ENCODE data around the gene RNF103. TPM values are rescaled to one million over a fixed set of nuclear protein-coding genes. Genes with fewer than 3 reads are reported as not detected.

RNF103 gene
- total RNA-seq, 2 donors from 2014 or later: 16.2 to 44.4 TPM

DNA sequence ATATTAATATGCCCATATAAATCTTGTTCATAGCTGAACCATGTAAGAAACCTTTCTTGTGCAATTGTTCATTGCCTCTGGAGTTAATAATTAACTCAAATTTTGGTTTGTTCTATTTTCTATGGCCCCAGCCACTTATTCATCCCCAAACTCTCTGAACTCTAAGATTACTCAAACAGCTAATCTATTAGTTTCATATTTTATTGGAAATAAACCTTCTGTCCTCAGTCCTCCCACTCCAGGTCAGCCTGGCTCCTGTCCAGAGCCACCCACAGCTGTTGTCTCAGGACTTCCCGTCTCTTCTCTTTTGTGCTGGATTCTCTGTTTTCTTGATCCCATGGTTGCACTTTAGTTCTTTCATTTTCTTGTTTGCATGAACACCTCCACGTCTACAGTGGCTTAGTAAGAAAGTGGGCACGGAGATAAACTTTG is 4.4 kb upstream of the RNF103 start:
- DNase-seq: peak in 3 of 4 donors; percentile 15 to 43 (median 32)
- Histone ChIP-seq H3K27me3 (no peaks in the 10 kb centered on the region), H3K4me1 (peaks cover 43% of the 10 kb centered on the region), H3K4me3 (no peak overlapping the region), H3K36me3 (replicated peaks in 1 of 2; ENCODE audit: insufficient read depth in 1 of 2, low read depth in 2 of 2) (no peaks in the 10 kb centered on the region), H3K27ac (peak overlapping the region in 2 of 4 donors; percentile 17 to 66), H3K9me3 (no peaks in the 10 kb centered on the region)
- WGBS, 2 donors: 45 to 46% methylated on average over 3 of the region's 3 CpGs
- TF ChIP-seq CTCF (IDR thresholded peaks at IDR 0.05) (no peak), POLR2A (IDR thresholded peaks at IDR 0.05) (no peak)
- ATAC-seq: no peak
- intact Hi-C loops (cut with DNase I): no loop called here

GRCh38 chr2:86627550-86627949 is 3.9 kb upstream of the RNF103 start:
- 97 to 98% methylated on average over 3 of the region's 3 CpGs for WGBS, 2 donors
- Histone ChIP-seq H3K4me3 (no peak overlapping the region), H3K27me3 (no peaks in the 10 kb centered on the region), H3K4me1 (peaks cover 38% of the 10 kb centered on the region), H3K27ac (no peak overlapping the region), H3K9me3 (no peaks in the 10 kb centered on the region), H3K36me3 (replicated peaks in 1 of 2; ENCODE audit: insufficient read depth in 1 of 2, low read depth in 2 of 2) (no peaks in the 10 kb centered on the region)
- ATAC-seq (no peak), DNase-seq (no peak)
- intact Hi-C loops (cut with DNase I): no loop called here
- no peak for TF ChIP-seq POLR2A (IDR thresholded peaks at IDR 0.05)
- no peak for TF ChIP-seq CTCF (IDR thresholded peaks at IDR 0.05)

DNA sequence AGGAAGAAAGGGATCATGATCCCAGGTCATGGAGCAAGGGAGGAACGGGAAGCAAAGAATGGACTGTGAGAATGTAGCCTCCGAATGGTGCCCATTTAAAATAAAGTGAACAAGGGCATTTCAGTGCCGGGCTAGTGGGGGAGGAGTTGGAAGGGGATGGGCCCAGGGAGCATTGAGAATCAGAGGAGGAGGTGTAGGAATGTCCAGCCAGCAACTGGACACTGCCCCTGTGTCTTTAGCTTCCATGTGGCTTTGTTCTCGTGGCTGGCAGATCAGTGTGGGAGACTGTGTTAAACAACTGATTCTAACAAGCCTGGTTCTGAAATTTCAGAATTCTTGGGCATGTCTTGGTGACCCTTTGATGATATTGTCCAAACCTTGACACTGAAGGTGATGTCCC is 1.4 kb upstream of the RNF103 start:
- H3K4me1 ChIP-seq: peaks cover 29% of the 10 kb centered on the region
- no peak for ATAC-seq
- no peak overlapping the region for H3K27ac ChIP-seq
- no peaks in the 10 kb centered on the region for H3K36me3 ChIP-seq (replicated peaks in 1 of 2; ENCODE audit: insufficient read depth in 1 of 2, low read depth in 2 of 2)
- no peak overlapping the region for H3K4me3 ChIP-seq
- 84 to 87% methylated on average over 4 of the region's 4 CpGs for WGBS, 2 donors
- intact Hi-C loops (cut with DNase I): no loop called here
- no peaks in the 10 kb centered on the region for H3K9me3 ChIP-seq
- TF ChIP-seq POLR2A (IDR thresholded peaks at IDR 0.05) (no peak), CTCF (IDR thresholded peaks at IDR 0.05) (no peak)
- no peak for DNase-seq
- H3K27me3 ChIP-seq: no peaks in the 10 kb centered on the region

GRCh38 chr2:86624267-86624547 is 542 bp upstream of the RNF103 start:
- Histone ChIP-seq H3K36me3 (replicated peaks in 1 of 2; ENCODE audit: insufficient read depth in 1 of 2, low read depth in 2 of 2) (no peaks in the 10 kb centered on the region), H3K4me3 (no peak overlapping the region), H3K9me3 (no peaks in the 10 kb centered on the region), H3K4me1 (peaks cover 36% of the 10 kb centered on the region), H3K27me3 (no peaks in the 10 kb centered on the region), H3K27ac (peak overlapping the region; percentile 97 to 100 (median 99))
- peak in 1 of 4 donors; percentile 16 for DNase-seq
- TF ChIP-seq CTCF (IDR thresholded peaks at IDR 0.05) (no peak), POLR2A (IDR thresholded peaks at IDR 0.05) (no peak)
- ATAC-seq: no peak
- WGBS, 2 donors: 86 to 95% methylated on average over 6 of the region's 6 CpGs
- intact Hi-C loops (cut with DNase I): no loop called here

DNA sequence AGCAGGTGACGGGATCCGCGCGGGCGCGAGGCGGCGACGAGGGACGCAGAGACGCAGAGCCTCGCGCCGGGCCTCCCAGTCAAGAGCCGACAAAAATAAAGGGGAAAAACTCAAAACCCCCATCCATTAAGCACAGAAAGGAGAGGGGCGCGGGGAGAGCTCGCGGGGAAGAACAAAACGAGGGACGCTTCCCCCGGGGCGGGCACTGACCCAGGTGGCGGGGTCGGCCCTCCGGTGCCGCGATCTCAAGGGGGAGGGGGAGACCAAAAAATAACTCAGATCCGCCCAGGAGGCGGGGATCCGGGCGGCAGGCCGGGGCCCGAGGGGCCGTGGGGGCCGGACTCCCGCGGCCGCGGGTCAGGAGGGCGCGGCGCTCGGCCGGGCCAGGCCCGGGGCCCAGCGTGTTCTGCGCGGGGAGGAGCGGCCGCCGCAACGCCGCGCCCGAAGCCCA is 597 bp downstream of the RNF103 start:
- H3K27ac ChIP-seq: peak overlapping the region; percentile 97 to 100 (median 99)
- WGBS, 2 donors: 1% methylated on average over 24 to 56 of the region's 56 CpGs
- TF ChIP-seq CTCF (IDR thresholded peaks at IDR 0.05) (no peak), POLR2A (IDR thresholded peaks at IDR 0.05) (peak in 1 of 3 donors; percentile 10)
- no peaks in the 10 kb centered on the region for H3K9me3 ChIP-seq
- DNase-seq: peak; percentile 56 to 69 (median 60)
- H3K4me1 ChIP-seq: peaks cover 39% of the 10 kb centered on the region
- no peaks in the 10 kb centered on the region for H3K36me3 ChIP-seq (replicated peaks in 1 of 2; ENCODE audit: insufficient read depth in 1 of 2, low read depth in 2 of 2)
- H3K27me3 ChIP-seq: no peaks in the 10 kb centered on the region
- peak overlapping the region; percentile 55 to 93 for H3K4me3 ChIP-seq
- peak; percentile 67 for ATAC-seq
- intact Hi-C loops (cut with DNase I): no loop called here

All from body of pancreas (tissue), 4 donors.